KOPT-K1 (cell line): ENCODE data around the gene TCF19.
A peak's percentile ranks its signal among the peaks of the same experiment; 100 is the strongest.

Source experiments
- H3K27ac ChIP-seq: fragments of 200-600 bp; sonication (generic); 2 replicates; pipeline ENCODE4 v1.5.1; 2016; ENCODE audit warnings: antibody characterized with exemption, mild to moderate bottlenecking, low read depth, low read length; ENCODE audit not compliant: poor library complexity, severe bottlenecking
- H3K36me3 ChIP-seq: fragments of 200-600 bp; sonication (generic); 2 replicates; pipeline ENCODE4 v1.5.1; 2017; ENCODE audit warnings: antibody characterized with exemption, mild to moderate bottlenecking, low read length, moderate library complexity; ENCODE audit not compliant: insufficient read depth
- H3K9me3 ChIP-seq: fragments of 200-600 bp; sonication (generic); 2 replicates; pipeline ENCODE4 v1.5.1; 2017; ENCODE audit warnings: antibody characterized with exemption, low read length, mild to moderate bottlenecking; ENCODE audit not compliant: insufficient read depth, poor library complexity, severe bottlenecking

Gene TCF19

GRCh38 chr6:31143148-31143547 is 15.2 kb upstream of the TCF19 start:
- Histone ChIP-seq H3K9me3 (no peaks in the 10 kb centered on the region), H3K27ac (no peak overlapping the region), H3K36me3 (peaks cover 54% of the 10 kb centered on the region)

- Histone ChIP-seq H3K27ac (no peak overlapping the region), H3K9me3 (no peaks in the 10 kb centered on the region), H3K36me3 (peaks cover 62% of the 10 kb centered on the region)
Measured at GRCh38 chr6:31144296-31144969, 14.0 kb upstream of the TCF19 start.

GRCh38 chr6:31144970-31145340 is 13.4 kb upstream of the TCF19 start:
- Histone ChIP-seq H3K36me3 (peaks cover 67% of the 10 kb centered on the region), H3K27ac (no peak overlapping the region), H3K9me3 (no peaks in the 10 kb centered on the region)

GRCh38 chr6:31145386-31145785 is 13.0 kb upstream of the TCF19 start:
- Histone ChIP-seq H3K36me3 (peaks cover 72% of the 10 kb centered on the region), H3K27ac (no peak overlapping the region)

GRCh38 chr6:31149827-31150447 is 8.5 kb upstream of the TCF19 start:
- Histone ChIP-seq H3K9me3 (no peaks in the 10 kb centered on the region), H3K27ac (no peak overlapping the region), H3K36me3 (peaks cover 70% of the 10 kb centered on the region)

More at GRCh38 chr6:31145386-31145785, 13.0 kb upstream of the TCF19 start:
- no peaks in the 10 kb centered on the region for H3K9me3 ChIP-seq

DNA sequence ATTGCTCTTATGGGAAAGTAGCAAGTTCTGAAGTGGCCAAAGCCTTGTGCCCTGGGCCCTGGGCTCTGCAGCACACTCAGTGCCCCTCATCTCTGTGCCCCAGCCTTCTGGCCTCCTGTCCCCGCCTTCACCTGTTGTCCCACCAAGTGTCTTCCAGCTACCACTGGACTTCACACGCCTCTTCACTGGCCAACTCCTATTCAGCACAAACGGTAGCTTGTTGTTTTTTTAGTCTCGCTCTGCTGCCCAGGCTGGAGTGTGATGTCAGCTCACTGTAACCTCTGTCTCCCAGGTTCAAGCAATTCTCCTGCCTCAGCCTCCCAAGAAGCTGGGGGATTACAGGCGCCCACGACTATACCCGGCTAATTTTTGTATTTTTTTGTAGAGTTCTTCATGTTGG is 5.6 kb upstream of the TCF19 start:
- Histone ChIP-seq H3K36me3 (peaks cover 65% of the 10 kb centered on the region), H3K27ac (no peak overlapping the region)

GRCh38 chr6:31154436-31154835 is 4.0 kb upstream of the TCF19 start:
- H3K9me3 ChIP-seq, result no peaks in the 10 kb centered on the region
- H3K27ac ChIP-seq, result no peak overlapping the region
- H3K36me3 ChIP-seq, result peaks cover 54% of the 10 kb centered on the region

More for the DNA sequence above, 5.6 kb upstream of the TCF19 start:
- H3K9me3 ChIP-seq, result no peaks in the 10 kb centered on the region

DNA sequence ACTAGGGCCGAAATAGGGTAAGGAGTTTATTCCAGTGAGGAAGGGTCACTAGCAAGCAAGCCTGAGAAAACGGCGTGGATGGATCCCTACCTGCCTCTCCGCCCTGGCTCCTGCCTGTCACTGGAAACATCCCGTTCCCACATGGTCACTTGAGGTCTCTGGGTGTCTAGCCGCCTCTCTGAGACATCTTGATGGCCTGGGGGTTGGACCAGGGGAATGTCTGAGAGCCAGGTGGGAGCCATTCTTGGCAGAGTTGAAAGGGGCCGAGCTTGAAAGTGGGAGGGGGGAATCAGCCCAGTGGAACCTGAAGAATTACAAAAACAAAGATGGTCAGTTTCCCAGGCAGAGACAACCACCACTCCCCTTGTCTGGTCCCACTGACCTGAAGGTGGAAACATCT is 1.7 kb upstream of the TCF19 start:
- Histone ChIP-seq H3K27ac (peak overlapping the region; percentile 88), H3K36me3 (peaks cover 53% of the 10 kb centered on the region), H3K9me3 (no peaks in the 10 kb centered on the region)

GRCh38 chr6:31157513-31158139 is 763 bp upstream of the TCF19 start, which contains the start of gene CCHCR1:
CCHCR1 (minus strand) TSS chr6:31157802; CDS start chr6:31157600, 202 bp downstream.
- H3K36me3 ChIP-seq, result peaks cover 63% of the 10 kb centered on the region
- H3K9me3 ChIP-seq, result no peaks in the 10 kb centered on the region
- H3K27ac ChIP-seq, result peak within 1 kb of the TSS; percentile 88

DNA sequence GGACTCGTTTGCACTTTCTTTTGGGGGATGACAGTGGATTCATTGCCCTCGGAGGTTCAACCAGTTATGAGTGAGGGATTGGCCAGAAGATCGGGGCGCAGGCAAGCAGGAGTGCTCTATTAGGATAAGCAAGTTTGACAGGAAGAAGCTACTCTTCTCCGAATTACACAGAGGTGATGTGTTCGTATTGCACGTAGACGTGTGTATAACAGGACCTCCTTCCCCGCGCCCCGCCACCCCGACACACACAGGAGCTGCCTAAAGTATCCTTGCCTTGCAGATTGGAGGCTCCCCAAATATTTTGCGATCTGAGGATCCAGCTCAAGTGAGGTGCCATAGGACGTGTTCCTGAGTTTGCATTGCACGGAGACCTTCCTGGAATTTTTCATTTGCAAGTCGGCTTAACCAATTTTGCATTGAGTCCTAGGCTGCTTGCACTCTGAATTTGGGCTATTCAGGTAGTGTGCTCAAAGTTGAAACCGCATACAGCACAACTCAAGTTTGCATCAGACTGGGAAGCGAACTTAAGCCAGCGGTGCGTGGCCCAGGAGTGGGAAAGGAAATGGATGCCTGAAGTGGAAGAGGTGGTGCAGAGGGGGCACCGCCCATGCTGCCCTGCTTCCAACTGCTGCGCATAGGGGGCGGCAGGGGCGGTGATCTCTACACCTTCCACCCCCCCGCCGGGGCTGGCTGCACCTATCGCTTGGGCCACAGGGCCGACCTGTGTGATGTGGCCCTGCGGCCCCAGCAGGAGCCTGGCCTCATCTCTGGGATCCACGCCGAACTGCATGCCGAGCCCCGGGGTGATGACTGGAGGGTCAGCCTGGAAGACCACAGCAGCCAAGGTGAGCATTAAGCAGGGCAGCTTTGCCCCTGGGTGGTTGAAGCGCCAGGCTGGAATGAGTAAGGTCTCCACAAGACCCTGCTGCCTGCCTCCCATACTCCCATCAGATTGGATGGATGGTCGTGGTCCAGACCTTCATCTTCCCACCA is 770 bp downstream of the TCF19 start:
- Histone ChIP-seq H3K9me3 (no peaks in the 10 kb centered on the region), H3K36me3 (peaks cover 73% of the 10 kb centered on the region), H3K27ac (peak overlapping the region; percentile 88)

GRCh38 chr6:31161216-31162126 is 3.1 kb downstream of the TCF19 start:
- H3K36me3 ChIP-seq, result peaks cover 63% of the 10 kb centered on the region
- H3K27ac ChIP-seq, result no peak overlapping the region
- H3K9me3 ChIP-seq, result no peaks in the 10 kb centered on the region

DNA sequence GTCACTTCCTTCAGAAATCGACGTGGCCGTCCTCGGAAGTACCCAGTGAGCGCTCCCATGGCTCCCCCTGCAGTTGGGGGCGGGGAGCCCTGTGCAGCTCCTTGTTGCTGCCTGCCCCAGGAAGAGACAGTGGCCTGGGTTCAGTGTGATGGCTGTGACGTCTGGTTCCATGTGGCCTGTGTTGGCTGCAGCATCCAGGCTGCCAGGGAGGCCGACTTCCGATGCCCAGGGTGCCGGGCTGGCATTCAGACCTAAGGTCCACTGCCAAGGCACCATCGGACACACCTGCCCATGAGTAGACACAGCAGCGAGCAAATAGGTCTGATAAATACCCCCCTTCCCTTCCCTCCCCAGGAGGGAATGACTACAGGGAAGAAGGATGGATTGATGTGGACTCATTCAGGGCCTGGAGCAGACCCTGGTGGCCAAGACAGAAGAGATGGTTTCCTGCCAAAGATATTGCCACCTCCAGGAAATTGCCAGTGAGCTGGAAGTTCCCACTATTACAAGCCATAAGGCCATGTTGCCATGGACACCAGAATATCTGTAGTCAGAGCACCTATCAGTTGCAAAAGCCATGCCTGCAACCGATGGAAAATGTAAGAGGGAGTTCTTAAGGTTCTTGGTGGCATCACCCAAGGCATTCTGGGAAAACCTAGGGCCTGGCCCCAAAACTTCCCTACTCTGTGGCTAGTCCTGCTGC is 4.2 kb downstream of the TCF19 start:
- Histone ChIP-seq H3K27ac (no peak overlapping the region), H3K36me3 (peaks cover 59% of the 10 kb centered on the region), H3K9me3 (no peaks in the 10 kb centered on the region)

- H3K36me3 ChIP-seq, result peaks cover 59% of the 10 kb centered on the region
- no peak overlapping the region for H3K27ac ChIP-seq
- no peaks in the 10 kb centered on the region for H3K9me3 ChIP-seq
Measured at GRCh38 chr6:31163922-31164321, 5.5 kb downstream of the TCF19 start.
